HEK293 (cell line): ENCODE results near the gene SYTL5.

Experiments
- CTCF ChIA-PET: fragments of 350-600 bp; formaldehyde crosslinking; extraction: SDS; loops from one replicate; lab custom pipeline; 2021; ENCODE audit warnings: antibody characterized with exemption; lab: Yijun Ruan, JAX
- POLR2A ChIA-PET: fragments of 300-600 bp; formaldehyde crosslinking; extraction: SDS; loops from one replicate; lab custom pipeline; 2020; ENCODE audit warnings: antibody characterized with exemption, inconsistent platforms; lab: Yijun Ruan, JAX
- H3K27ac ChIP-seq: fragments of 200-500 bp; sonication (Bioruptor generic); 2 replicates; pipeline ENCODE4 v1.5.1; 2014; ENCODE audit warnings: low read depth, low read length, control low read depth, inconsistent platforms; ENCODE audit errors: extremely low read depth
- H3K36me3 ChIP-seq, 2 experiments: fragments of 200-500 bp in 1 of 2; sonication (Bioruptor generic) in 1 of 2; 1 replicate in 1 of 2; 2 replicates in 1 of 2; pipeline ENCODE4 v1.5.1; 2014 to 2017; ENCODE audit warnings: inconsistent platforms in 2 of 2, low read length in 2 of 2; ENCODE audit not compliant: control insufficient read depth in 2 of 2, insufficient read depth in 1 of 2
- H3K4me1 ChIP-seq: fragments of 200-500 bp; sonication (Bioruptor generic); 2 replicates; pipeline ENCODE4 v1.5.1; 2014; ENCODE audit warnings: mild to moderate bottlenecking, low read length, inconsistent platforms; ENCODE audit not compliant: control insufficient read depth, insufficient read depth
- H3K4me3 ChIP-seq: 2 replicates; pipeline ENCODE4 v1.5.1; 2011; ENCODE audit warnings: low read depth, mild to moderate bottlenecking, control low read depth, low read length, moderate library complexity
- H3K9me3 ChIP-seq: fragments of 200-500 bp; sonication (Bioruptor generic); 2 replicates; pipeline ENCODE4 v1.5.1; 2014; ENCODE audit warnings: low read depth, low read length, inconsistent platforms; ENCODE audit not compliant: control insufficient read depth, insufficient read depth
- CTCF ChIP-seq: fragments of 450-650 bp; formaldehyde crosslinking; IDR thresholded peaks from 2 replicates; pipeline ENCODE4 v1.5.1; 2016; ENCODE audit warnings: missing biosample characterization, missing genetic modification characterization
- OSR2 ChIP-seq: fragments of 450-650 bp; formaldehyde crosslinking; IDR thresholded peaks from 2 replicates; pipeline ENCODE4 v1.5.1; 2016; ENCODE audit warnings: missing biosample characterization, missing genetic modification characterization
- REPIN1 ChIP-seq: fragments of 450-650 bp; formaldehyde crosslinking; IDR thresholded peaks from 2 replicates; pipeline ENCODE4 v1.5.1; 2017; ENCODE audit warnings: missing biosample characterization, missing genetic modification characterization, low read depth
- WT1 ChIP-seq: fragments of 450-650 bp; formaldehyde crosslinking; IDR thresholded peaks from 2 replicates; pipeline ENCODE4 v1.5.1; 2016; ENCODE audit warnings: missing biosample characterization, missing genetic modification characterization
- ZBTB1 ChIP-seq: fragments of 450-650 bp; formaldehyde crosslinking; IDR thresholded peaks from 2 replicates; pipeline ENCODE4 v1.5.1; 2016; ENCODE audit warnings: missing biosample characterization, missing genetic modification characterization
- ZBTB17 ChIP-seq: fragments of 450-650 bp; formaldehyde crosslinking; IDR thresholded peaks from 2 replicates; pipeline ENCODE4 v1.5.1; 2016; ENCODE audit warnings: missing biosample characterization, missing genetic modification characterization
- ZFP37 ChIP-seq: fragments of 450-650 bp; formaldehyde crosslinking; IDR thresholded peaks from 2 replicates; pipeline ENCODE4 v1.5.1; 2016; ENCODE audit warnings: missing biosample characterization, missing genetic modification characterization
- ZNF19 ChIP-seq: fragments of 450-650 bp; formaldehyde crosslinking; IDR thresholded peaks from 2 replicates; pipeline ENCODE4; 2016; ENCODE audit warnings: missing biosample characterization, missing genetic modification characterization, low read depth
- ZNF223 ChIP-seq: fragments of 450-650 bp; formaldehyde crosslinking; IDR thresholded peaks from 2 replicates; pipeline ENCODE4 v1.5.1; 2016; ENCODE audit warnings: missing biosample characterization, missing genetic modification characterization
- ZNF23 ChIP-seq: fragments of 450-650 bp; formaldehyde crosslinking; IDR thresholded peaks from 2 replicates; pipeline ENCODE4 v1.5.1; 2016; ENCODE audit warnings: missing biosample characterization, missing genetic modification characterization, borderline replicate concordance
- ZNF266 ChIP-seq: fragments of 450-650 bp; formaldehyde crosslinking; IDR thresholded peaks from 2 replicates; pipeline ENCODE4 v1.5.1; 2016; ENCODE audit warnings: missing biosample characterization, missing genetic modification characterization, low read depth
- ZNF423 ChIP-seq: fragments of 450-650 bp; formaldehyde crosslinking; IDR thresholded peaks from 2 replicates; pipeline ENCODE4 v1.5.1; 2016; ENCODE audit warnings: missing biosample characterization, missing genetic modification characterization
- ZNF544 ChIP-seq: fragments of 450-650 bp; formaldehyde crosslinking; IDR thresholded peaks from 2 replicates; pipeline ENCODE4 v1.5.0; 2017; ENCODE audit warnings: missing biosample characterization, missing genetic modification characterization
- ZNF560 ChIP-seq: fragments of 450-650 bp; formaldehyde crosslinking; IDR thresholded peaks from 2 replicates; pipeline ENCODE4 v1.5.1; 2017; ENCODE audit warnings: missing biosample characterization, missing genetic modification characterization, borderline replicate concordance
- ZNF585B ChIP-seq: fragments of 450-650 bp; formaldehyde crosslinking; IDR thresholded peaks from 2 replicates; pipeline ENCODE4 v1.5.1; 2016; ENCODE audit warnings: missing biosample characterization, missing genetic modification characterization
- ZNF837 ChIP-seq: fragments of 450-650 bp; formaldehyde crosslinking; IDR thresholded peaks from 2 replicates; pipeline ENCODE4 v1.5.1; 2016; ENCODE audit warnings: missing biosample characterization, missing genetic modification characterization
- ZSCAN30 ChIP-seq: fragments of 450-650 bp; IDR thresholded peaks from 2 replicates; pipeline ENCODE4 v1.5.1; 2018; ENCODE audit warnings: missing biosample characterization, mild to moderate bottlenecking, missing genetic modification characterization, moderate library complexity
- TF ChIP-seq, protein P1 (sequence below): fragments of 450-650 bp; formaldehyde crosslinking; IDR thresholded peaks from 2 replicates; pipeline ENCODE4 v1.5.1; 2016; ENCODE audit warnings: missing biosample characterization, missing genetic modification characterization
- TF ChIP-seq, protein P2 (sequence below): fragments of 450-650 bp; formaldehyde crosslinking; IDR thresholded peaks from 2 replicates; pipeline ENCODE4 v1.5.1; 2016; ENCODE audit warnings: missing biosample characterization, missing genetic modification characterization, borderline replicate concordance

The SYTL5 gene

DNA sequence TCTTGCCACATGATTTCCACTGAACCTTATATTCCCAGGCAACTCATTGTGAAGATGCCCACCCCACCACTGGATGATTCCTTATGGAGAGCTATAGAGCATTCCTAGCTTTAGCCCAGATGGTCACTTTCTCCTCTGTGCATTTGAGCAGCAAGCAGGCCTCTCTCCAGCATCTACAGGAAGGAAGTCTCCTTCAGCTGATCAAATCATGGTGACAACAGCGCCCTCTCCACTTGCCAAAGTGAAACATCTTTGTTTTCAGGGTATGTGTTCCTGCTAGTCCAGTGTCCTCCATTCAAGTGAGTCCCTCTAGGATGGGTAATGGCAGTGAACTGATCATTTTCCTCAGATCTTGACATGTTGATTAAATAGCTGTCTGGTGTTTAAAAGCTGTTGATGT, 10.9 kb upstream of the SYTL5 start:
- TF ChIP-seq ZNF266 (tag by site-specific recombination), result no peak
- TF ChIP-seq, protein P1, sequence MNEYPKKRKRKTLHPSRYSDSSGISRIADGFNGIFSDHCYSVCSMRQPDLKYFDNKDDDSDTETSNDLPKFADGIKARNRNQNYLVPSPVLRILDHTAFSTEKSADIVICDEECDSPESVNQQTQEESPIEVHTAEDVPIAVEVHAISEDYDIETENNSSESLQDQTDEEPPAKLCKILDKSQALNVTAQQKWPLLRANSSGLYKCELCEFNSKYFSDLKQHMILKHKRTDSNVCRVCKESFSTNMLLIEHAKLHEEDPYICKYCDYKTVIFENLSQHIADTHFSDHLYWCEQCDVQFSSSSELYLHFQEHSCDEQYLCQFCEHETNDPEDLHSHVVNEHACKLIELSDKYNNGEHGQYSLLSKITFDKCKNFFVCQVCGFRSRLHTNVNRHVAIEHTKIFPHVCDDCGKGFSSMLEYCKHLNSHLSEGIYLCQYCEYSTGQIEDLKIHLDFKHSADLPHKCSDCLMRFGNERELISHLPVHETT (tag by site-specific recombination), result no peak
- TF ChIP-seq ZNF423 (tag by site-specific recombination), result no peak
- no peak for TF ChIP-seq ZFP37 (tag by site-specific recombination)
- TF ChIP-seq ZBTB1 (tag by site-specific recombination), result no peak
- no peak for TF ChIP-seq ZNF223 (tag by site-specific recombination)
- no peak for TF ChIP-seq ZNF544
- TF ChIP-seq ZNF19 (tag by site-specific recombination), result no peak
- TF ChIP-seq ZNF585B (tag by site-specific recombination), result no peak
- TF ChIP-seq, protein P2, sequence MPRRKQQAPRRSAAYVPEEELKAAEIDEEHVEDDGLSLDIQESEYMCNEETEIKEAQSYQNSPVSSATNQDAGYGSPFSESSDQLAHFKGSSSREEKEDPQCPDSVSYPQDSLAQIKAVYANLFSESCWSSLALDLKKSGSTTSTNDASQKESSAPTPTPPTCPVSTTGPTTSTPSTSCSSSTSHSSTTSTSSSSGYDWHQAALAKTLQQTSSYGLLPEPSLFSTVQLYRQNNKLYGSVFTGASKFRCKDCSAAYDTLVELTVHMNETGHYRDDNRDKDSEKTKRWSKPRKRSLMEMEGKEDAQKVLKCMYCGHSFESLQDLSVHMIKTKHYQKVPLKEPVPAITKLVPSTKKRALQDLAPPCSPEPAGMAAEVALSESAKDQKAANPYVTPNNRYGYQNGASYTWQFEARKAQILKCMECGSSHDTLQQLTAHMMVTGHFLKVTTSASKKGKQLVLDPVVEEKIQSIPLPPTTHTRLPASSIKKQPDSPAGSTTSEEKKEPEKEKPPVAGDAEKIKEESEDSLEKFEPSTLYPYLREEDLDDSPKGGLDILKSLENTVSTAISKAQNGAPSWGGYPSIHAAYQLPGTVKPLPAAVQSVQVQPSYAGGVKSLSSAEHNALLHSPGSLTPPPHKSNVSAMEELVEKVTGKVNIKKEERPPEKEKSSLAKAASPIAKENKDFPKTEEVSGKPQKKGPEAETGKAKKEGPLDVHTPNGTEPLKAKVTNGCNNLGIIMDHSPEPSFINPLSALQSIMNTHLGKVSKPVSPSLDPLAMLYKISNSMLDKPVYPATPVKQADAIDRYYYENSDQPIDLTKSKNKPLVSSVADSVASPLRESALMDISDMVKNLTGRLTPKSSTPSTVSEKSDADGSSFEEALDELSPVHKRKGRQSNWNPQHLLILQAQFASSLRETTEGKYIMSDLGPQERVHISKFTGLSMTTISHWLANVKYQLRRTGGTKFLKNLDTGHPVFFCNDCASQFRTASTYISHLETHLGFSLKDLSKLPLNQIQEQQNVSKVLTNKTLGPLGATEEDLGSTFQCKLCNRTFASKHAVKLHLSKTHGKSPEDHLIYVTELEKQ, result no peak
- no peak for TF ChIP-seq ZNF23 (tag by site-specific recombination)
- TF ChIP-seq ZBTB17 (tag by site-specific recombination), result no peak
- TF ChIP-seq OSR2, result no peak
- no peak for TF ChIP-seq REPIN1 (tag by site-specific recombination)
- no peak for TF ChIP-seq ZNF837 (tag by site-specific recombination)
- no peak for TF ChIP-seq ZSCAN30 (tag by site-specific recombination)
- no peak for TF ChIP-seq WT1 (tag by site-specific recombination)
- TF ChIP-seq, all 188 proteins: peak for 0
- Histone ChIP-seq H3K4me1 (no peaks in the 10 kb centered on the region), H3K9me3 (no peaks in the 10 kb centered on the region), H3K36me3 (no peaks in the 10 kb centered on the region), H3K27ac (no peak overlapping the region), H3K4me3 (no peak overlapping the region)
- ChIA-PET CTCF (interaction anchor here (0.7 to 1.4 kb wide), 5 partner anchors 9 to 178 kb away, joined by 3 to 5 read pairs (median 4); partner anchors contain the start of gene SYTL5), POLR2A (no interaction called here)

GRCh38 chrX:37997096-37997495, 9.3 kb upstream of the SYTL5 start:
- CTCF ChIA-PET, result interaction anchor here (0.5 kb wide), 1 partner anchor 60 kb away, joined by 3 read pairs; no protein-coding TSS in a partner anchor
- Histone ChIP-seq H3K4me3 (no peak overlapping the region), H3K27ac (no peak overlapping the region), H3K9me3 (no peaks in the 10 kb centered on the region), H3K4me1 (no peaks in the 10 kb centered on the region), H3K36me3 (no peaks in the 10 kb centered on the region)
- POLR2A ChIA-PET, result no interaction called here
- TF ChIP-seq CTCF, result peak; percentile 13; the same call in 1 of the 2 replicates
- TF ChIP-seq ZNF560 (tag by site-specific recombination), result no peak
